ENCODE measurements around the gene CLCF1. TPM values are rescaled to one million over a fixed set of nuclear protein-coding genes. Genes with fewer than 3 reads are reported as not detected.
A peak's percentile ranks its signal among the peaks of the same experiment; 100 is the strongest.

Gene CLCF1
- total RNA-seq, 2 donors from 2014 or later = 1.7 to 4.0 TPM

- H3K27ac ChIP-seq = no peak overlapping the region
- H3K9me3 ChIP-seq = no peaks in the 10 kb centered on the region
- TF ChIP-seq CTCF (IDR thresholded peaks at IDR 0.05) = no peak
- no peak for DNase-seq
- intact Hi-C loops (cut with DNase I) = no loop called here
- no peaks in the 10 kb centered on the region for H3K4me1 ChIP-seq
- no peaks in the 10 kb centered on the region for H3K36me3 ChIP-seq
- no peak overlapping the region for H3K4me3 ChIP-seq
- H3K27me3 ChIP-seq = no peaks in the 10 kb centered on the region
- H3K9ac ChIP-seq (ENCODE audit: low read depth in 2 of 2, low read length in 2 of 2) = no peak overlapping the region
Observed at GRCh38 chr11:67419325-67420049, 46.1 kb upstream of the CLCF1 start.

DNA sequence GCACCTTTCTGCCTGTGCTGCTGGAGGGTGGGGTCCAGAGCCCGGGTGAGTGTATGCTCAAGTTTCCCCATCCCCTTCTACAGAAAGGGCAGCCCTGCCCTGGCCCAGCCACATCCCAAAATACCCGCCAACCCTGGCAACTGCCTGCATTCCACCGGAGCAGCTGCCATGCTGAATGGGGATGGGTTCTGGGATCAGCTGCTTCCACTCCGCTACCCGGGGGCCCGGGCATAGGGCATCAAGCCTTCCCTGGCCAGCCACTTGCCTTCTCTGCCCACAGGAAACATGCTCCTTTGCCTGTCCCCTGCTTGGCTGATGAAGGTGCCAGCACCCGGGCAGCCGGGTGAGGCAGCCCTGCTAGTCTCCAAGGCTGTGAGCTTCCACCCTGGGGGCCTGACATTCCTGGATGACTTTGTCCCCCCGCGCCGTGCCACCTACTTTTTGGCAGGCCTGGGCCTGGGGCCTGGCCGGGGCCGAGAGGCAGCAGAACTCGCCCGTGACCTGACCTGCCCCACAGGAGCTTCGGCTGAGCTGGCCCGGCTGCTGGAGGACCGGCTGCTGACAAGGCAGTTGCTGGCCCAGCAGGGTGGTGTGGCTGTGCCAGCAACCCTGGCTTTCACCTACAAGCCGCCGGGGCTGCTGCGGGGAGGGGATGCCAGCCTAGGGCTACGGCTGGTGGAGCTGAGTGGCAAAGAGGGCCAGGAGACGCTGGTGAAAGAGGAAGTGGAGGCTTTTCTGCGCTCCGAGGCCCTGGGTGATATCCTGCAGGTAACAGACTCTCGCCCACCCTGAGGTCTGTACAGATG is 45.3 kb upstream of the CLCF1 start:
- no peak overlapping the region for H3K27ac ChIP-seq
- H3K4me1 ChIP-seq = no peaks in the 10 kb centered on the region
- peak overlapping the region in 1 of 2 donors; percentile 18 for H3K9ac ChIP-seq (ENCODE audit: low read depth in 2 of 2, low read length in 2 of 2)
- intact Hi-C loops (cut with DNase I) = no loop called here
- H3K4me3 ChIP-seq = no peak overlapping the region
- H3K36me3 ChIP-seq = no peaks in the 10 kb centered on the region
- no peak for DNase-seq
- H3K9me3 ChIP-seq = no peaks in the 10 kb centered on the region
- TF ChIP-seq CTCF (IDR thresholded peaks at IDR 0.05) = no peak
- no peaks in the 10 kb centered on the region for H3K27me3 ChIP-seq

DNA sequence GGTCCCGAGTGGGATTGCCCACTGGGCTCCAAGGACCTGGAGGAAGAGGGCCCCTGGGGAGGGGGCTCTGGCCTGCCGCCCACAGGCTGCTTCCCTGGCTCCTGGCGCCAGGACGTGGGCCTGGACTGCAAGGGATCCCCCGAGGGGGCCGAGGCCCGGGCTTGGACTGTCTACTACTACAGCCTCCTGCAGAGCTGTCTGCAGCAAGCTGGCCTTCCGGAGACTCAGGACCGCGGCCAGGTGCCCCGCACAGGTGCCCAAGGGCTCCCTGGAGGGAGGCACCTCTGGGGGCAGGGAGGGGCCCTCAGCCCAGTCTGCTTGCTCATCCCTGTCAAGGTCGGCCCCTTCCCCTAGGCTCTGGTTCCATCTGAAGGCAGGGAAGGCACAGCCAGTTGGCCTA is 44.0 kb upstream of the CLCF1 start:
- H3K4me1 ChIP-seq = no peaks in the 10 kb centered on the region
- H3K27ac ChIP-seq = no peak overlapping the region
- intact Hi-C loops (cut with DNase I) = no loop called here

DNA sequence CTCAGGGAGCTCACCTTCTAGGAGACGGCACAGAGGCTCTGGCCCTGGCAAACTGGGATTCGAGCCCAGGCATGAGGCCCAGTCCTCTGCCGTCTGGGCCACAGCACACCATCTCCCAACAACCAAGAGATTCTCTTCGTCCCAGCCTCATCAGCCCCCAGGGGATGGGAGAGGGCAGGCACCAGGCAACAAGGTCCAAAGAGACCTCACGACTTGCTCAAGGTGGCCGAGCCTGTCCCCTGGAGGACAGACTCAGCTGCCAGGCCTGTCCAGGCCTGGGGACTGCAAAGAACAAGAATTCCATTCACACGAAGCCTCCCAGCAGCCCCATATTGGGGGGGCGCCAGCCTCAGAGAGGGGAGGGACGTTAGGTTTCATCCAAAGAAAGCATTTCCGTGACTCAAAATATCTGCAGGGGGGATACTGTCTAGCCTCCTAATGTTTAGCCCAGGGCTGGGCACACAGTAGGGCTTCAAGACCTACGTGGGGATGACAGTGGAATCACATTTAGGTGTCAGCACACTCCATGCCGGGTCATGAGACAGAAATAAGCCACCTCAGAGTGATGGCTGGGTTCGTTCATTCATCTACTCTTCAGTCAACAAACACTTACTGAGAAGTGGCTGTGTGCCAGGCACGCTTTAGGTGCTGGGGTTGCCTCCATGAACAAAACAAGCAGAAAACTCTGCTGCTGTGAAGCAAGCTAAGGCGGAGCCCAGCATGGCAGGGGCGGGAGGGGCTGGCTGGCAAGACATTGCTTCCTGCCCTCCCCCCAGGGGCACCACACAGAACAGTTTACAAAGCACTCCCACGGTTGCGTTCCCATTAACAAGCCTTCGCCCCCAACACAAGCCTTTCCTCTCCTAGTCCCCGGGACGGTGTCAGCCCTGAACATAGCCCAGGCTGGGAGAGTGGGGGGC is 43.3 kb upstream of the CLCF1 start:
- DNase-seq = no peak
- no peak for TF ChIP-seq CTCF (IDR thresholded peaks at IDR 0.05)
- H3K27ac ChIP-seq = no peak overlapping the region
- H3K36me3 ChIP-seq = no peaks in the 10 kb centered on the region
- H3K27me3 ChIP-seq = no peaks in the 10 kb centered on the region
- H3K9ac ChIP-seq (ENCODE audit: low read depth in 2 of 2, low read length in 2 of 2) = no peak overlapping the region
- no peaks in the 10 kb centered on the region for H3K9me3 ChIP-seq
- H3K4me1 ChIP-seq = no peaks in the 10 kb centered on the region
- intact Hi-C loops (cut with DNase I) = no loop called here
- H3K4me3 ChIP-seq = no peak overlapping the region

More for the DNA sequence above, 44.0 kb upstream of the CLCF1 start:
- Histone ChIP-seq H3K9me3 (no peaks in the 10 kb centered on the region), H3K27me3 (no peaks in the 10 kb centered on the region), H3K4me3 (no peak overlapping the region), H3K36me3 (no peaks in the 10 kb centered on the region), H3K9ac (ENCODE audit: low read depth in 2 of 2, low read length in 2 of 2) (no peak overlapping the region)
- TF ChIP-seq CTCF (IDR thresholded peaks at IDR 0.05) = no peak
- no peak for DNase-seq

Measured in colonic mucosa (tissue), 4 donors.